ENCODE measurements around the gene GUCA2A. TPM values are rescaled to one million over a fixed set of nuclear protein-coding genes. Genes with fewer than 3 reads are reported as not detected.

The GUCA2A gene
- total and polyA plus RNA-seq, 2 of the 13 experiments (the other 11 are each of a cell fraction or from before 2014, with no cell fraction given) = not detected

DNA sequence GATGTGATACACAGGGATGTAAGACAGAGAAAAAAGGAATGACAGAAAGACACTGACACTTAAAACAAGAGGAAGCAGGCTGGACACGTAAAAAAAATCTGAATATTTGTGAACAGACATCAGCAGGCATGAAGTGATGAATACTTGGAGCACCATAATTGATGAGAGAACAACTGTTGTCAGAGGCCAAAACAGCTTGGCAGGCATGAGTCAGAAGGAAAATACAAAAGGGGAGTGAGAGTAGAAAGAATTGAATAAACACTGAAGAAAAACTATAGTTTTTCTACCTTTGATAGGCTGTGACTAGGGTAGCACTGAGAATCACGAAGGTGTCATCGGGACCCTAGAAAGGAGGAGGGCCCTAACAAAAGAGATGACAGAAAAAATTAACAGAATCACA, 21.6 kb upstream of the GUCA2A start (continued):
- TF ChIP-seq RERE (CRISPR knock-in tag; IDR thresholded peaks at IDR 0.05; ENCODE audit: low read depth) = no peak

GRCh38 chr1:42184616-42185015, 20.1 kb upstream of the GUCA2A start:
- no peak overlapping the region for H3K4me2 ChIP-seq (ENCODE audit: low read depth, low read length)
- DNase-seq (ENCODE audit: low spot score) (no peak), FAIRE-seq (no peak), ATAC-seq (no peak)
- 0 out of 2 replicates have a peak, but pooled peaks cover 7% of the 10 kb centered on the region for H3K4me1 ChIP-seq (ENCODE audit: insufficient read depth, low read length)
- no peak overlapping the region for H3K9ac ChIP-seq (ENCODE audit: insufficient read depth, low read depth, low read length)
- H2AFZ ChIP-seq (ENCODE audit: low read length) = no peak overlapping the region
- WGBS (ENCODE audit: low lambda C conversion rate) = 96% methylated on average over 3 of the region's 3 CpGs
- no peaks in the 10 kb centered on the region for H3K27me3 ChIP-seq (ENCODE audit: control insufficient read depth in 1 of 2, insufficient read depth in 2 of 2, low read length in 2 of 2)
- intact Hi-C loops (cut with micrococcal nuclease; ENCODE audit: unreplicated experiment) (no loop called here), in situ Hi-C loops (cut with HindIII; ENCODE audit: extremely low pct_ligation_motif_present, low pct_unique_long_range_greater_than_20kb) (no loop called here)
- peaks cover 16 to 79% of the 10 kb centered on the region in 2 experiments for H3K36me3 ChIP-seq (replicated peaks in 1 of 2; ENCODE audit: control insufficient read depth in 1 of 2, insufficient read depth in 2 of 2, low read length in 2 of 2)
- no peaks in the 10 kb centered on the region for H3K79me2 ChIP-seq (ENCODE audit: insufficient read depth, low read length)
- no peak overlapping the region for H3K4me3 ChIP-seq (replicated peaks in 1 of 3; ENCODE audit: insufficient read depth in 1 of 3, low read depth in 2 of 3, low read length in 3 of 3)
- no peak overlapping the region for H3K27ac ChIP-seq (ENCODE audit: extremely low read length, insufficient read depth, low read length)
- TF ChIP-seq HDAC1 (CRISPR knock-in tag; IDR thresholded peaks at IDR 0.05) (no peak), MIXL1 (CRISPR knock-in tag; IDR thresholded peaks at IDR 0.05) (no peak)
- ChIA-PET CTCF (ENCODE audit: low intra/inter-chr PET ratio, low total read pairs) (no interaction called here), POLR2A (no interaction called here)
- H3K9me3 ChIP-seq (ENCODE audit: low read length) = no peaks in the 10 kb centered on the region
- BruUV-seq (replicated peaks) = no TSS peak
- H4K20me1 ChIP-seq (ENCODE audit: insufficient read depth, low read length) = no peaks in the 10 kb centered on the region

All from HepG2 (cell line).